PFSK-1 (cell line): Measurements from ENCODE around the gene SLC25A1.

ENCODE experiments used
- FOXP2 ChIP-seq: optimal IDR thresholded peaks from 2 replicates; pipeline ENCODE3; 2011; ENCODE audit warnings: borderline replicate concordance, control low read depth, inconsistent platforms; ENCODE audit not compliant: insufficient read depth; ENCODE audit errors: extremely low read length, extremely low read depth
- POLR2AphosphoS5 ChIP-seq: IDR thresholded peaks from 2 replicates; pipeline ENCODE4 v1.6.1; 2012; ENCODE audit warnings: low read depth, mild to moderate bottlenecking, control low read depth, low read length, moderate library complexity
- REST ChIP-seq, 2 experiments: IDR thresholded peaks; 2 replicates each; pipeline versions ENCODE4 v1.6.1 to v1.8.0; 2011 to 2012; ENCODE audit warnings: low read depth in 2 of 2, low read length in 2 of 2, control low read depth in 1 of 2, inconsistent platforms in 1 of 2, mild to moderate bottlenecking in 1 of 2, moderate library complexity in 1 of 2; ENCODE audit not compliant: insufficient read depth in 1 of 2
- SIN3A ChIP-seq: IDR thresholded peaks from 2 replicates; pipeline ENCODE4 v1.6.1; 2012; ENCODE audit warnings: mild to moderate bottlenecking, low read length, moderate library complexity, borderline replicate concordance; ENCODE audit not compliant: insufficient read depth
- TAF1 ChIP-seq: IDR thresholded peaks from 2 replicates; pipeline ENCODE4 v1.6.1; 2012; ENCODE audit warnings: low read length, control low read depth, borderline replicate concordance; ENCODE audit not compliant: insufficient read depth

The SLC25A1 gene

GRCh38 chr22:19175602-19176174 lies 2.8 kb downstream of the SLC25A1 start:
- no peak for TF ChIP-seq TAF1
- no peak for TF ChIP-seq FOXP2
- TF ChIP-seq REST (IDR thresholded peaks at IDR 0.05; ENCODE audit: insufficient read depth in 1 of 2, low read depth in 2 of 2, low read length in 2 of 2): no peak
- no peak for TF ChIP-seq POLR2AphosphoS5
- TF ChIP-seq SIN3A: no peak

- no peak for TF ChIP-seq TAF1
- no peak for TF ChIP-seq SIN3A
- no peak for TF ChIP-seq REST (IDR thresholded peaks at IDR 0.05; ENCODE audit: insufficient read depth in 1 of 2, low read depth in 2 of 2, low read length in 2 of 2)
- TF ChIP-seq POLR2AphosphoS5: no peak
- TF ChIP-seq FOXP2: no peak
These were observed 3.4 kb downstream of the SLC25A1 start for GRCh38 chr22:19175026-19175601.

GRCh38 chr22:19174106-19175025 lies 4.2 kb downstream of the SLC25A1 start:
- TF ChIP-seq TAF1 (no peak), REST (IDR thresholded peaks at IDR 0.05; ENCODE audit: insufficient read depth in 1 of 2, low read depth in 2 of 2, low read length in 2 of 2) (no peak), SIN3A (no peak), POLR2AphosphoS5 (no peak; the same call in 1 of the 2 replicates), FOXP2 (no peak)

- TF ChIP-seq POLR2AphosphoS5 (no peak; the same call in 1 of the 2 replicates), REST (IDR thresholded peaks at IDR 0.05; ENCODE audit: insufficient read depth in 1 of 2, low read depth in 2 of 2, low read length in 2 of 2) (no peak), FOXP2 (no peak), TAF1 (no peak), SIN3A (no peak)
These were observed 5.2 kb downstream of the SLC25A1 start for GRCh38 chr22:19173047-19174035.
